Stimulated activated CD4-positive, alpha-beta T cell treated with anti-CD3 and anti-CD28 coated beads, Interleukin-12 subunit alpha, Interleukin-12 subunit beta, amount 100 ng/mL, for 24 hours (primary cell): ENCODE measurements around the gene ATP6V0D1.

Source experiments
- DNase-seq, 2 experiments: peaks; one replicate each; pipeline ENCODE4 v3.0.0-alpha.2; 2020; ENCODE audit warnings: low read depth in 2 of 2

ATP6V0D1 gene

DNA sequence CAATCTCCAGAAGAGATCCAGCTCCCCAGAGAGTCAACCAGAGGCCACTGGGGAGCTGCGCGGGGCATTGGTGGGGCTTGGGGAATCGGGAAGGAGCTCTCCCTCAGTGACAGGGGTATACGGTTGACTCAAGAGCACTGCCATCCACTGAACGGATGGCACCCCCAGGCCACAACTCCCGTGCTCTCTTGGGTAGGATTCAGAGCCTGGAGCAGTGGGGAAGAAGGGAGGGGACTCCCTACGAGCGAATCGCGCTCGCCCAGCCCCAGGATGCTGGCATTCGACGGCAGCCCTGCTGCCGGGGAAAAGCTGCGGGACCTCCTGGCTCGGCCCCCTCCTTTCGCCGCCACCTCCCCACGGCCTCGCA is 87.2 kb downstream of the ATP6V0D1 start:
- DNase-seq = no peak

- peak in 1 of 2 experiments; percentile 32 for DNase-seq
These were observed 87.7 kb downstream of the ATP6V0D1 start, which contains the start of gene TPPP3 for GRCh38 chr16:67393111-67393787. TPPP3 (minus strand) TSS chr16:67393498; CDS start chr16:67391111, 2,387 bp downstream.

DNA sequence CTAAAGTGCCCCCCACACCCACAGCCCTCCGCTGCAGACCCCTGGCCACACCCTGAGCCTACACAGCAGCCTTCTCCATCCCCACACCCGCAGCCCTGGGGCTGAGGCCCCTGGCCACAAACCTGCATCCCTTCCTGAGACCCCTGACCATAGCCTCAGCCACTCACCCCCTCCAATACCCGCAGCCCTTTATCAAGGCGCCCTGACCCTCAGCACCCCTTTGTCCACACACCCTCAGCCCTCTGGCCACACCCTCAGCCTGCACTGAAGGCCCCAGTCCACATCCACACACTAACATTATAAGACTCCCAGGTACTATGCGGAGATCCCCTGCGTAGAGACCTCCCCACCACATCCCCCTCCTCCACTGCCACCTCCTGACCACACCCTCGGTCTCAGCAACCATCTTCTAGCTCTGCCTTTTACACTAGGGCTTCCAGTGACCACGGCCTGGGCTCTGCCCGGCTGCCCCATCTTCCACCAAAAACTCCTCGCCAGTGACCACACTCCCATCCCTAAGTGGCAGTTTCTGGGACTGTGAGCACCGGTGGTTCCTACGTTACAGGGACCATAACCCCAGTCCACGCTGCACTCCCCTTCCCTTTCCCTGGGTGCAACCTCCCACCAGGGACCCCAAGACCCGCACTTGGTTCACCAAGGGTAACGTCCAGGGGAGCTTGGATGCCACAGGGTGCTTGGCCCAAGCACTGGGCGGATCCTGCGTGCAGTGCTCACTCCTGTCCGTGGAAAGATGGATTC is 88.5 kb downstream of the ATP6V0D1 start:
- DNase-seq = no peak

DNA sequence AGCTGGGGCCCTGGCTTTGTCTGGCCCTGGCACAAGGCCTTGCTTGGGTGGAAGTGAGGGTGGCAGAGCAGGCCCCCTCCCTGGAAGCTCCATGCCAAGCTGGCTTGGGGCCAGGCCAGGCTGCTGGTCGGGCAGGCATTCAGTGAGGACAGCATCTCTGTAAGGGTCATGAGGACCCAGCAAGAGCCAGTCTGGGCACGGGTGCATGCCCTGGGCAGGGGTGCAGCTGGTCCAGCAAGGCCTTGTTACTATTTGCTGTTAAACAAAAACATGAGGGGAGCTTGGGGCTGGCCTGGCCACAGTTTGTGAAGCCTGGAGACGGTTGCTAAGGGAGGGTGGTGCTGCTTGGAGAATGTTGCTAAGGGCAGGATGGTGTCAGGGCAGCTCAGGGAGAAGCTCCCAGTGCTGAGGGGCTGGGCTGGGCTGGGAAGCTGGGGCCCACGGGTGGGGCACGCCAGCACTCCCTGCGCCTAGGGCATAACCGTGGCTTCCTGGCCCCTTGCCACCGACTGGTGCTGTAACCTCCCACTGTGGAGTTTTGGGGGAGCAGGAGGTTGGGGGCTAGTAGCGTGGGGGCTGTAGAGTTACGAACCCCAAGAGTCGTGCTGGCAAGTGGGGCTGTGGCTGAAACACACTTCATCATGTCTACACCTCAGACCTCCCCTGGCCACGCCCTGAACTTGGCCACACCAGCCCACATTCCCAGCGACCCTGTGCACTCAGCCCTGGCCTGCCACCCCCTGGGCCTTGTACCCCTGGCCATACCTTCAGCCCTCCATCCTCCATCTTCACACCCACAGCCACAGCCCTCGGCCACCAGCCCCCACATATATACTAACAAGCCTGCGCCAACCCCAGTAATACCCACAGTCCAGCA is 89.3 kb downstream of the ATP6V0D1 start:
- DNase-seq = no peak

DNA sequence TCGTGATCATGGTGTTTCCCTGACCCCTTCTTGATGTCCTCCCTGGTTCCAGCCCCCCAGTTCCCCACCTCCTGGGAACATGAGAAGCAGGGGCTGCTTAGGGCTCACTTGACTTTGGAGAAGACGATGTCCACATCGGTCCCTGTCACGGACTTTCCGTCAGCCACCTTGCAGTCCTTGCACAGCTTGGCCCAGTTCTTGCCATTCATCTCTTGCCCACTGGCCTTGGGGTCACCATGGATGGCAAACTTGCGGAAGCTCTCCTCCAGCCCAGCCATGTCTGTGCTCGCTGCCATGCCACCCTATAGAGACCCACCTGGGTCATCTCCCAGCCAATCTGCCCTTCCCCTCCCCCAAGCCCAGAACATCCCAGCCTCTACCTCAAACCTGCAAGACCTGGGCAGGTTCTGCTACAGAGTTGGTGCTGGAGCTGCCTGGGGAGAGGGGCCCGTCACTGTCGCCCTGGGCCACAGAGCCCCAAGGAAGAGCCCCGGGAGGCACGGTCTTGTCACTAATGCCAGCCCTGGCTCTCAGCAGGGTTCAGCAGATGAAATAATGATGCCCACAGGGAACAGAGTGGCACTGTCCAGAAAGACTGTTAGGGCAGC is 90.0 kb downstream of the ATP6V0D1 start:
- DNase-seq = no peak

- DNase-seq = no peak
These were observed 90.8 kb downstream of the ATP6V0D1 start for GRCh38 chr16:67389911-67390815.

- DNase-seq = no peak
These were observed 92.4 kb downstream of the ATP6V0D1 start for GRCh38 chr16:67388591-67388990.

DNA sequence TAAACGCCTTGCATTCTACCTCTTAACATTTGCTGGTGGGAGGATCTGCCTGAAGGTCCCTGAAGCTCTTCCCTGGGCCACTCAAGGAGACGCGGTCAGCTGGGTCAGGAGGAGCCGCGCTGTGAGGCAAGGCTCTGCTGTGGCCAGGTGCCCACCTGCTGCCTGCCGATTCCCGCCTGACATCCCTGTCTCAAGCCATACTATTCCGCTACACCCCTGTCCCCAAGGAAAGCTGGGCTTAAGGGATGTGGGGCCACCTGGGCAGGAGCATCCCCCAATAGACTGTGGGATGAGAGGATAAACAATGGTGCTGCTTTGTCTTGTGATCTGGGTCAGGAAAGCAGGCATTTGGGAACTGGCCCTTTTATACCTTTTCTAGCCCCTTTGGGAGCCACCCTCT is 92.8 kb downstream of the ATP6V0D1 start:
- no peak for DNase-seq
